HG03097 (cell line): ENCODE data around the gene NRXN2.

Source experiments
- ATAC-seq: cut with Tn5 transposase; IDR thresholded peaks from one replicate; pipeline ENCODE4 v1.9.1; 2021; ENCODE audit not compliant: unreplicated experiment, low FRiP score

Gene NRXN2

DNA sequence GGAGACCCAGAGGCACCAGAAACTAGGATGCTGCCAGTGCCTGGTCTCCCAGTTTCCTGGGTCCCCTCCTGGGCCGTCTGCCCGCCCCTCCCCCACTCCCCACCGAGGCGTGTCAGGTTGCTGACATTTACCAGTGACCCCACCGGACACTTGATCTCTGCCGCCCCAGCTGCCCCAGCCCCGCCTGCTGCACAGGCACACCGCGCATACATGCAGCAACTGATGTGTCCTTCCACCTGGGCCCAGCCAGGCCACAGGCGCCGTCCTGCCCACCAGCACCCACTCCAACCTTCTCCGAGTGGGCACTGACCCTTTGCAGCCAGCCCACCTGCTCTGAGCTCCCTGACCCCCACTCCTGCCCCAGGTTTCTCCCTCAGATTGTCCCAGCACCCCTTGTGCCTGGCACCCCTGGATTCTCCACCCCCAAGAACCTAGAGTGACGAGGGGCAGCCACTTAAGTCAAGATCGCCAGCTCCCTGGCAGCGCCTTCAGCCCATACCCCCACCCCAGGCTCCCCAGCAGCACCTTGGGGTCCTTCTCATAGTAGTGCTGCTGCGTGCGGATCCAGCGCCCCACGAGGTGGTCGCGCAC is 36.2 kb upstream of the NRXN2 start:
- no peak for ATAC-seq

DNA sequence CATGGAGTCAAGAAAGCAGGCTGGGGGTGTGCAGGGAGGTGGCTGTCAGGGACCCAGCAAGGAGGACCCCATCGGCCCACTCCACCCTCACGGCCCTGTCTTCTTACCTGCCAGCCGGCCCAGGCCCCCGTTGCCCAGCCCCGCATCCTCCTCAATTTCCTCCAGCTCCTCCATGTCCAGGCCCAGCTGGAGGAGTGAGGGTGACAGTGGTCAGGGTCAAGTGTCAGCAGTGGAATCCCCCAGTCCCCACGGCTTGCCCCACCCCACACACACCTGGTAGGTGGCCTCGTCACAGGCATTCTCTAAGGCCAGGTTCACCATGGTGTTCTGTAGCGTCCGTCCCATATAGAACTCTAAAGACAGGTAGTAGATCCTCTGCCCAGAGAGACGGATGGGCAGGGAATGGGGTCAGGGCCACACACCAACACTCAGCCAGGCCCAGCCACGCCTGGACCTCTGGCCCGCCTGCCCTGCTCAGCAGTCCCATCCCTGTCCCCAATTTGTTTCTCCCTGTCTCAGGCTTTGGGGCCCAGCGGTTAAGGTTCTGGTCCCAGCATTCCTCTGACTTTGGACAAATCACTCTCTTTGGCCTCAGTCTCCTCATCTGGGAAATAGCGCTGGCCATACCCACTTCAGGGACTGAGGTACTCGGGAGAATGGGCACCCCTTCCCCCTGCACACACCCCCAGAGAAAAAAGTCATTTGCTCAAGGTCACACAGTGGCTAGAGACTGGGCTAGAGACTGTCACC is 35.5 kb upstream of the NRXN2 start:
- ATAC-seq, result no peak

DNA sequence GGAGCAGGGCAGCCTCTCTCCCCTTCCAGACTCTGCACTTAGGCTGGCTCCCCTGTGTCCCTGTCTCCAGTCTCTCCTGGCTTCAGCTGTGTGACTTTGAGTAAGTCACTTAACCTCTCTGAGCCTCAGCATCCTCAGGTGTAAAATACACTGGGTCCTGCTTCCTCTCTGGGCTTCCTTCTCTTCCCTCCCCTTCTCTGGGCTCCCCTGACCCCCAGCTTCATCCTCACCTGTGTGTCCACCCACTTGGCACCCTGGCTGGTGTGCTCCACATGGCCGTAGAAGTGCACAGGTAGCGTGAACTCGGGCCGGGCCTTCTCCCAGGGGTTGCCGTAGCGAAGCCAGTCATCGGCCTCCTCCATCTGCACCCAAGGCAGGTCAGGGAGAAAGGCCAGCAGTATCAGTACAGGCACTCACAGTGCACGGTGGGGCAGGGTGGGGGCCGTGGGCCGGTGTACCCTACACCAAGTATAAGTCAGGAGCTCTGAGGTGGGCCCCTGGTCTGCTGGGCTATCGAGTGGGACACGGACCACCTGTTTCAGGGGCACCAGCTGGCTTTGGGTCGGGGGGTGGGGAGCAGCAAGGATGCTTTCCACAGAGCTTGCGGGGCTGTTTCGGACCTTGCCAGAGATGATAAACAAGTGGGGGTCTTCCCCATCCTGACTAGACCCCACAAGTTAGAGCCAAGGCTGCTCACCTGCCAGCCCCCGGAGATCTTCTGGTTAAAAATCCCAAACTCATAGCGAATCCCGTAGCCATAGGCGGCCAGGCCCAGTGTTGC is 34.7 kb upstream of the NRXN2 start:
- ATAC-seq, result no peak

DNA sequence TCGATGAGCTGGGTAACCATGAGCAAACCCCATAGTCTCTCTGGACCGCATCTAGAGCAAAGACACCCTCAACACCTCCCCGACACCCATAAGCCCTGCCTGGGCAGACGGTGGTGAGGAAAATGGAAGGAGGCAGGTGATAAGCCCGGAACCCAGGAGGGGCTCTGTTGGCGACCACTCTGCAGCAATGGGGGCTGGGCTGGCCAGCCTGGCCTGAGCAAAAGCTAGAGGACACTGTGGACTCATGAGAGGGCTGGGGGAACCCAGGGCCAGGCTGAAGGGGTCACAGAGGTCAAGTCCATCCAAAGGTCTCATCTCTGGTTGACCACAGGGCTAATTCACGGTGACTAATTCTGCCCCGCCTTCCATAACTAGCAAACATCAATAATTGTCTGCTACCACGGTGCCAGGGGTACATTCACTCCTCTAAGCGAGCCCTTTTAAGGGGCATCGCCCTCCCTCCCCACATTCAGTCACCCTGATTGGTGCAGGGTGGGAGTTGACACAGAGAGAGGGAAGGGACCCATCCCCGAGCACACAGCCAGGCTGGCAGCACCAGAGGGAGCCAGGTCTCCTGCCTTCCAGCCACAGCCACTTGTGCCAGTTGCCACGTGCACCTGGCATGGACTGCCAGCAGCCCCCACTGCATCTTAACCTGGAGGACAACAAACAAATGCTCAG is 32.8 kb upstream of the NRXN2 start:
- no peak for ATAC-seq

DNA sequence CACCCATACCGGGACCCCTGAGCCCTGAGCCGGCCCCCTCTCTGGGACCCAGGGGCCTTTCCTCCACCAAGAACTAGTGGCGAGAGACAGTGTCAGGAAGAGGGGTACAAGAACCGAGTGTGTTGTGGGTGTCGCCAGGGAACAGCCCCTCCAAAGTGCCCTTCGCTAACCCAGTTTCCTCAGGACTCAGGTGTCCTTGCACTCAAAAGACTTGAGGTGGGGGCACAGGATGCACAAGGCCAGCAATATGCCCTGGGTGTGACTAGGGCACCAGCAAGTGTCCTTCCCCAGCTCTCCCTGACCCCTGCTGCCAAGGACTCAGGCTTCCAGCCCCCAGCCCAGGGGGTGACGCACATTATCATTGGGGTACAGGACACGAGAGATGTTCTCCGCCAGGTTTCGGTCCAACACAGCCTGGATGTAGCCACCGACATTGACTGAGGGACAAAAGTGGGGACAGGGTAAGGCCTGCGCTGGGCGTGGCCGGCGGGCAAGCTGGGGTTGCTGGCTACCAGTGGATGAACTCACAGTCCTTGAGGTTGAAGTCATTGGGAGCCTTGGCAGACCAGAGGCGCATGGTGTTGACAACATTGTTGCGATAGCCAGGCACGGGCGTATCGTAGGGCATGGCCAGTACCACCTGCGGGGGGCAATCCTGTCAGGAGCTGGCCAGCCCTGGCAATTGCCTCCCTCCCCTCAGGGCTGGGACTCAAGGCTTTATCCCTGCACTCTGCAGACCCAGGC is 32.1 kb upstream of the NRXN2 start:
- ATAC-seq, result no peak

DNA sequence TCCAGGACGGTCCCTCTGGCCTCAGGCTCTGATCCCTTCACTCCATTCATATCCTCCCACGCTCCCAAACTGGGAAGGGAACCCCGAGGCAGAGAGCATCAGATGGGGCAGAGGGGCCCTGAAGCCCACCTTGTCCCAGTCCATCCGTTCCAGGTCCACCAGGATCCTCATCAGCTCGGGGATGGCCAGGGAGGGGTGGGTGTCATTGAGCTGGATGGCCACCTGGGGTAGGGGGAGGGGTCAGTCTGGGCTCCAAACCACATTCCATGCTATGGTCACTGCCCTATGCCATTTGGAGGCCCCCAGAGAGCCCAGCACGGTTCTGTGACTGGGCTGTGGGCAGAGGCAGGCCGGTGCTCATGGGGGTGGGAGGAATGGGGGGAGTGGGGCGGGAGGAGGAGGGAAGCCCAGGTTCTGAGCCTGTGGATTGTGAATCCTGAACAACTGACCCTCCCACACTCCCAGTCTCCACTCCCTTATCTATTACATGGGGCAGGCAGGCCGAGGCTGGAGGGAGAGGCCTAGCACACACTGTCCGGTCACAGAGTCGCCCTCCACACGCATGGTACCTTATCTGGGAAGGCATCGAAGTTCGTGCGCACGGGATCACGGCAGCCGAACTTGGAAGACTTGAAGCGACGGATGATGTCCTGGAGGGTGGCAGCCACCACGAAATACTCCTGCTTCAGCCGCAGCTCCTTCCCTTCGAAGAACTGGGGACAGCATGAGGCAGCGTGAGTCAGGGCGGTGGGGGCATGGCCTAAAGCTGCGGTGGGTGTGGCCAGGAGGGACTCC is 31.3 kb upstream of the NRXN2 start:
- no peak for ATAC-seq

DNA sequence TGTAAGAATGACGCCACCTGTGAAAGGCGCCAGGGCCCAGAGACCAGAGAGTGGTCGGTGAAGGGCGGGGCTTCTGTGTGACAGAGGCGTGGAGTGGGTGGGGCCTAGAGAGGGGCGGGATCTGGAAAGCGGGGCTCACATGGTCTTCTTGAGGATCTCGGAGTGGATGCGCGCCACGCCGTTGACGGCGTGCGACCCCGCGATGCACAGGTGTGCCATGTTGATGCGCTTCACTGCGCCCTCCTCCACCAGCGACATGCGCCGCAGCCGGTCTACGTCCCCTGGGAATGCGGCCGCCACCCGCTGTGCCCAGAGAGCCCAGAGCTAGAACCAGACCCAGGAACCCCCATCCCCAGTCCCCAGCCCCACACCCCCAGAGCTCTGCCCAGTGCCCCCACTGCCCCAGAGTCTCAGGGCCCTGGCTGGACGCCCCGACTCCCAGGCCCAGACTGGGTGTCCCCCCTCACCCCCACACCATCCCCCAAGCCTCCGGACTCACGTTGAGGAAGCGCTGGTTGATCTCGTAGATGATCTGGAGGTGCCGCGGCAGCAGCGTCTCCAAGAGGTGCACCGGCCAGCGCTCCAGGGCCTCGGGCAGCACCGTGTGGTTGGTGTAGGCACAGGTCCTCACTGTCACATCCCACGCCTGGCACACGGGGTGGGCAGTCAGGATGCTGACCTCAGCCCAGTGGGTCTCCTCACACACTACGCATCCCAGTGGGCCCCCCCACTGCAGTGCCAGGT is 30.6 kb upstream of the NRXN2 start:
- ATAC-seq, result no peak

DNA sequence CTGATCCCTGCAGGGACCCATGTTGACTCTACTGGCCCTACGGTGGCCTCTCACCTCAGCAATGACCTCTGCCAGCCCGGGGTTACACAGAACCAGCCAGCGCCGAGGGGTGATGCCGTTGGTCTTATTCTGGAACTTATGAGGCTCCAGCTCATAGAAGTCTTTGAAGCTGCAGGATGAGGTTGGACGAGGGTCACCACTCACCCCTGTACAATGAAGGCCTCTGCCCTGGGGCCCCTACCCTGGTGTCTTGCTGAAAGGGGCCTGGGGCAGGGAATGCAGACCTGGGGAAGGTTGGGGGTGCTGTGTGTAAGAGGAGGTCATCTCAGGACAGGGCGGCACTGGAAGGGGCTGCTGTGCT is 30.0 kb upstream of the NRXN2 start:
- no peak for ATAC-seq

DNA sequence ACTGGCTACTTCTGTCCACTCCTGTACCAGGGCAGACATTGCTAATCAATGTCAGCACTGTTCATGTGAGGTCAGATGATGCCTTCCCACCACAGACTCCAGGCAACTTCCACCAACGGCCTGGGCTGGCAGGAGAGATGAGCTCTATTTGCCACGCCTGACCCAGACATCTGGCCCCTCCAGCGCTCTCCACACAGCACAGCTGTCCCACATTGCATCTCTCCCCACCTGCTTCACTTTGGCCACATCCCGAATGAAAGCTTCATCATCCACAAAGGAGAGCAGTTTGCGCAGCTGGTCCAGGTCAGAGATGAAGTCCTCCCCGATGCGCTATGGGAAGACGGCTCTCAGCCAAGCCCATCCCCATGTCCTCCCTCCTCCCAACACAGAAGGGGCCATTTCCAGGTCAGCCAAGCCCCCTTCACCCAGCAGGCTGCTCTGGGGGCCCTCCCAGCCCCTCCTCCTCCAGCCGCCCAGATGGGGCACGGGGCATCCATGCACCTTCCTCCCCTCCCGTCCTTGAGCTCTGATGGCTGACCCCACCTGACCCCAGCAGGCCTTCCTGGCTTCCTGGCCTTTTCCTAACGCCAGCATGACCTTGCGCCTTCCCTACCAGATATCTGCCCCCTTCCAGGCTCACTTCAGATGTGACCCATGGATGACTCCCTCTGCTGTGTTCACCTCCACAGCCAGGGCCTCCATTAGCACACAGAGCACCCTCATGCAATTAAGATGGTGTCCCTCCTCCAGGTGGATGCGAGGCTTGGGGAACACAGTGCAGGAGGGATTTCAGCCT is 29.4 kb upstream of the NRXN2 start:
- ATAC-seq, result no peak

DNA sequence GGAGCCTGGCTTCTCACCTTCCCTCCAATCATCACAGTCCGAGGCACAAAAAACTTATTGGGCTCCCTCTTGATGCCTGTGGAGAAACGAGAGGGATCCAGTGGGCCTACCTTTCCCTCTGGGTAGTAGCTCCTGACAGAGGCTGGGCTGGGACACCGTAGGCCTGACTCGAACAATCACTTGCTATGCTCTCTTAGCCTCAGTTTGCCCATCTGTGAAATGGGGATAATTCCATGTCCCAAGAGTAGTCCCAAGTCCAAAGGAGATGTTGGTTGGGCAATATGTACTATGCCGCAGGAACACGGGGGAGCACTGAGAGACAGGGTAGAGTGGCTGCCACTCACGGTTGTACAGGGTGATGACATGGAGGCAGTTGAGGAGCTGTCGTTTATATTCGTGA is 28.6 kb upstream of the NRXN2 start:
- no peak for ATAC-seq

DNA sequence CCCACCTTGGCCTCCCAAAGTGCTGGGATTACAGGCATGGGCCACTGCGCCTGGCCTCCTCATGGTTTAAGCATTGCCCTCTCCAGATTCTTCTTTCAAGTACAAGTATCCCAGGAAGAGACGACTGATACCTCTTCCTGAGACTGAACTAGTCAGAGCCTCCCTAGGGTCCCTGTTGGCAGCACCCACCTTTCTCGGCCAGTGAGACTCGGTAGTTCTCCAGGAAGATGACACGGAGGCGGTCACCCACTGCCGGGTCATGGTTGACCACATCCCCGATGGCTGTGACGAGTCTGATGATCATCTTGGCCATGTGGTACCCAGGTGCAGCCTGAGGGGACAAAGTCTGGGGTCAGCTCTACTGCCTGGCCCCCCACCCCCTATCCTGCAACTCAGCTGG is 28.1 kb upstream of the NRXN2 start:
- no peak for ATAC-seq

DNA sequence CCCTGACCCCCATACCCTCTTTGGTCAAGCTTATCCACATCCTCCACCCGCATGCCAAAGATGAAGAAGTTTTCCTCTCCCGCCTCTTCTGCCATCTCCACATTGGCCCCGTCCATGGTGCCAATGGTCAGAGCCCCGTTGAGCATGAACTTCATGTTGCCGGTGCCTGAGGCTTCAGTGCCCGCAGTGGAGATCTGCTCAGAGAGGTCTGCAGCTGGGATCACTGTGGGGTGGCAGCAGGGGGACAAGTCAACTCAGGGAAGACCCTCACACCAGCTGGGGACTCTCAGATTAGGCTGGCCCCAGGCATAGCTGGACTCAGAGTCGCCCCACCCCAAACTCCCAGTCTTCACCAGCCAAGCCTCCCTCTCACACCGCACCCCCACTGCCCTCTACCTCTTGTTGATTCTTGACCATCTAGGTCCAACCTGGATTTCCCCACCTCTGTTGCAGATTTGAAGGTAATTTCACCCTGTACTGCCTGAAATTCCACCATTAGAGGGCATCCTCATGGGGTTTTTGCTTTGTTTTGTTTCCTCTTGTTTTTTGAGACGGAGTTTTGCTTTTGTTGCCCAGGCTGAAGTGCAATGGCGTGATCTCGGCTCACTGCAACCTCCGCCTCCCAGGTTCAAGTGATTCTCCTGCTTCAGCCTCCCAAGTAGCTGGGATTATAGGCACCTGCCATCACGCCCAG is 27.5 kb upstream of the NRXN2 start:
- no peak for ATAC-seq

DNA sequence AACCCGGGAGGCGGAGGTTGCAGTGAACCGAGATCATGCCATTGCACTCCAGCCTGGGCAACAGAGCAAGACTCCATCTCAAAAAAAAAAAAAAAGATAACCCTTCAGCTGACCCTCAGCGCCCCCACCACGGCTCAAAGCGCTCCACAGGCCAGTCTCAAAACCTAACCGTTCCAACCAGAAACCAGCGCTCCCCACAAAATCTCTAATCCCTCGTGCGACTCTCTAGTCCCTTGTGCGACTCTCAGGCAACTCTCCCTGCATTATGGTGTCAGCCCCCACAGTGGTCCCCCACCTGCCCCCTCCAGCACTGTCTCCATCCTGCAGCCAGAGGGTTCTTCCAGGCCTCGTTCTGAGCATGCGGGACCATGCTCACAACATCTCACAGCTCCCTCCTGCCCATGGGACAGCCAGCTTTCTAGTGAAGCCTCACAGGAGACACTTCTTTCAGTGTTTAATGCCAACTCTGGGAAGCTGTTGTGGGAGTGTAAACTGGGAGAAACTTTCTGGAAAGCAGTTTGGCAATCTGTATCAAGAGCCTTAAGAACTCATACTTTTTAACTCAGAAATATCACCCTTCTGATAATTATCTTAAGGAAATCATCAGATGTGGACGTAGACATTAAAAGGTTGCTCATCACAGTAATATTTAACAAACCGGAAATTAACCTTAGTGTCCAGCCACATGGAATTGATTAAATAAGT is 25.1 kb upstream of the NRXN2 start:
- no peak for ATAC-seq

DNA sequence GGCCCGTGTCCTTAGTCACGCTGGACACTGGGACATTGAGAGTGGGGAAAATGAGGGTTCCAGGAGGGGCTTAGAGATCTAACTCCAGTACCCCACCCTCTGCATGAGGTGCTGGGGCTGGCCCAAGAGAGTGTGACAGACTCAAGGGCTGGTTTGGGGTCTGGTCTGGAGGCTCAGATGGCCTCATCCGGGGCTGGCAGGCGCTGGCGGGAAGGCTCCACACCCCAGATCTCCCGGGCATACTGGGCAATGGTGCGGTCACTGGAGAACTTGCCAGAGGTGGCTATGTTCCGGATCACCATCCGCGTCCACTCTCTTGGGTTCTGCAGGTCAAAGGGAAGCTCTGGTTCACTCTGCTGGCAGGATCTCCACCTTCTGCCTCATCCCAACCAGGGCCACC is 23.5 kb upstream of the NRXN2 start:
- ATAC-seq, result no peak

DNA sequence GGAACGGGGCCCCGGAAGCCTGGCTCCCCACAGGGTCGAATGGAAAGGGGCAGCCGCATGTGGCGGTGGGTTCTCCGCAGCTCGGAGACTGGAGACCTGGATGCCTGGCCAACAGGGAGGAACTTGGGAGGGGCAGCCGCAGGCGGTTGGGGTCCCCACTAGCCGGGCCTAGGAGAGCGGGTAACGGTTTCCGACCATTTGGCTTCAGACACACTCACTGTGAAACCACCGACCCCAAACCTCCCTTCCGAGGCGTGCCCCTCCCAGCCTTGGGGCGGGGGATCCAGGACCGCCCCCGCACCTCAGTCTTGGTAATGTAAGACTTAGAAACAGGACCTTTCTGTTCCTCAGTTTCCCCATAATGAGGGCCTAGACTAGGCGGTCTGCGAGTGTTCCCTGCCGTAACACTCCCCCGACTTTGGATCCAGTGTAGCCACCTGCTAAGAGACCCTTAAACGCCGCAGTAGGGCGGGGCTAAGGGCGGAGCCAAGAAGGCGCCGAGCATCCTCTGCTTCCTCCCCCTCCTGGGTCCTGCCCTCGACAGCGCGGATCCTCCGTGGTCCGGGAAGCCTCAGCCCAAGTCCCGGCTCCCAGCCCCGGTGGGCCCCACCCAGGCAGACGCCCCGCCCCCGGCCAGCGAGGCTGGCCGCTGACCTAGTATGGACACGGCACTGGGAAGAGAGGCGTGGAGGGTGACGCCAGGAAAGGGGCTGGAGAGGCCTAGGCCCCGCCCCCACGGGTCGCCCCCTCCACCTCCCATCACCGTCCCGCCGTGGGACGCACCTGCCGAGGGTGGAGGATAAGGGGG is 22.7 kb upstream of the NRXN2 start:
- no peak for ATAC-seq

DNA sequence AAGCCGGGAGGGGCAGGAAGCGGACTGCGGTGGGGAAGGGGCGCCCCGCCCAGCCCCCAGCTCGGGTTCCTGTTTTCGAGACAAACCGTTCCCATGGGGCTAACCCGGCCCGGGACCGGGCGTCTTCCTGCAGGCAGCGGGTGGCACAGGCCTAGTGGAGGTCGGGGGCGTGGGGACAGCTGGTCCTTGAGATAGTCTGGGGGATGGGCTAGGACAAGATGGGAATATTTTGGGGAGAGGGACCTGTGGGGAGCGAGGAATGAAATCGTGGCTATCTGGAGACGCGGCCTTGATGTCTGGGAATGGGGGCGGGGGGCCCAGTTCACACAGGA is 22.2 kb upstream of the NRXN2 start:
- ATAC-seq, result peak; percentile 38
